Gastrocnemius medialis (tissue), 4 donors: ENCODE results near the gene WDR48. TPM values are rescaled to one million over a fixed set of nuclear protein-coding genes. Genes with fewer than 3 reads are reported as not detected.

Experiments
- ATAC-seq, 2 donors: fragments of 150-250 bp; one replicate each; pipeline ENCODE4 v1.9.1; 2016
- DNase-seq, 2 donors: peaks; one replicate each; pipeline ENCODE4 v3.0.0-alpha.2; 2019
- H3K27ac ChIP-seq, 4 donors: fragments of 200-600 bp; sonication (generic); 1 replicate in 1 of 4; 2 replicates in 3 of 4; pipeline ENCODE4 v1.5.1; 2016 to 2018; ENCODE audit warnings: mild to moderate bottlenecking in 2 of 4, moderate library complexity in 1 of 4
- H3K27me3 ChIP-seq, 3 donors: fragments of 200-600 bp; sonication (generic) in 2 of 3; 1 replicate in 1 of 3; 2 replicates in 2 of 3; pipeline versions ENCODE4 v1.5.1 to v1.6.0; 2016 to 2019; ENCODE audit warnings: mild to moderate bottlenecking in 1 of 3, moderate library complexity in 1 of 3
- H3K36me3 ChIP-seq, 2 donors: fragments of 200-600 bp; sonication (generic) in 1 of 2; one replicate each; pipeline ENCODE4 v1.5.1; 2017 to 2018
- H3K4me1 ChIP-seq, 2 donors: fragments of 200-600 bp; sonication (generic) in 1 of 2; one replicate each; pipeline ENCODE4 v1.5.1; 2016 to 2017; ENCODE audit warnings: mild to moderate bottlenecking in 2 of 2
- H3K4me3 ChIP-seq, 4 donors: fragments of 200-600 bp; sonication (generic) in 3 of 4; 1 replicate in 1 of 4; 2 replicates in 3 of 4; pipeline ENCODE4 v1.5.1; 2016 to 2019; ENCODE audit warnings: mild to moderate bottlenecking in 2 of 4
- H3K9me3 ChIP-seq, 3 donors: fragments of 200-600 bp; sonication (generic) in 2 of 3; 1 replicate in 1 of 3; 2 replicates in 2 of 3; pipeline ENCODE4 v1.5.1; 2016 to 2019
- CTCF ChIP-seq, 5 experiments: fragments of 450-650 bp in 3 of 5; fragments of 200-600 bp in 2 of 5; sonication (generic) in 2 of 5; IDR thresholded peaks in 4 of 5; conservative IDR thresholded peaks in 1 of 5; 1 replicate in 4 of 5; 2 replicates in 1 of 5; pipeline ENCODE4 v1.5.1; 2016 to 2019; ENCODE audit warnings: antibody characterized with exemption in 5 of 5, mild to moderate bottlenecking in 3 of 5, moderate library complexity in 3 of 5
- POLR2A ChIP-seq, 2 donors: fragments of 450-650 bp; IDR thresholded peaks; one replicate each; pipeline ENCODE4 v1.6.1; 2017; ENCODE audit warnings: antibody characterized with exemption in 2 of 2, mild to moderate bottlenecking in 2 of 2, moderate library complexity in 2 of 2
- in situ Hi-C, 4 donors: fragments of 200-750 bp; cut with MboI; loops; one replicate each; pipeline versions ENCODE4 v1.15.0 to v1.8.0; 2017; ENCODE audit warnings: low sequenced_read_pairs in 4 of 4
- intact Hi-C: fragments of 100-400 bp; cut with DNase I; formaldehyde crosslinking; loops from one replicate; pipeline ENCODE4 v1.15.1; 2023; ENCODE audit warnings: low total_unique reads
- total RNA-seq, 4 donors: library from RNA; depleted of rRNA; stranded (reverse); fragments of >200 nt; gene quantifications; one replicate each; pipeline versions ENCODE4 v1.1.0 to v1.2.3, GENCODE V29; 2016

WDR48 gene
- total RNA-seq, 4 donors from 2014 or later: 14.8 to 26.5 (median 19.8) TPM

DNA sequence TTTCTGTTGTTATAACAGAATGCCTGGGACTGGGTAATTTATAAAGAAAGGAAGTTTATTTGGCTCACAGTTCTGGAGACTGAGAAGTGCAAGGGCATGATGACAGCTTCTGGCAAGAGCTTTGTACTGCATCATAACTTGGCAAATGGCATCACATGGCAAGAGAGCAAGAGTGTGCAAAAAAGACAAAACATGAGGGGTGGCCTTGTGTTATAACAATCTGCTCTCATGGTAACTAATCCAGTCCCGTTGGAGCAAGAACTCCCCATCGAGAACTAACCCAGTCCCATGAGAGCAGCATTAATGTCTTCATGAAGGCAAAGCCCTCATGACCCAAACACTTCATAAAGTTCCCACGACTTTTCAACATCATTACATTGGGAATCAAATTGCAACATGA lies 23.3 kb upstream of the WDR48 start:
- in situ Hi-C loops: loop anchor here in 1 of 4 donors (25.0 kb wide), 1 partner anchor 516 kb away; no protein-coding TSS in a partner anchor
- intact Hi-C loops: no loop called here
- H3K9me3 ChIP-seq: no peaks in the 10 kb centered on the region

DNA sequence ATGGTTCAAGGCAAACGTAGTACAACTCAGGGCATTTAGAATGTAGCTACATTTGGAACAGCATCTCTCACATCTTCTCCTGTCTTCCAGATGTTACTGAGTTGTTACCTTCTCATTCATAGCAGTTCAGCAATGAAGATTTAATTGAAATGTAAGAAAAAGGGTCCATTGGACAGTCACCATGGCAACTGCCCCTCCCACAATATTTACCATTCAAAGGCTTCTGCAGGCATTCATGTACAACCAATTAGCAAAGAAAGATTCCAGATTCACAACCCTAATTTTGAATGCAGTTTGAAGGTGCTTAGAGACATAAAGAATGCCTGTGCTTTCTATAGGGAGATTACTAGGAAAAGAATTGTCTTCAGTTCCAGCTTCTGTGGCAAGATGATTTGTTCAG lies 22.3 kb upstream of the WDR48 start:
- Histone ChIP-seq H3K4me3 (no peak overlapping the region), H3K27ac (no peak overlapping the region), H3K9me3 (no peaks in the 10 kb centered on the region), H3K27me3 (no peaks in the 10 kb centered on the region), H3K36me3 (no peaks in the 10 kb centered on the region), H3K4me1 (no peaks in the 10 kb centered on the region)
- no peak for ATAC-seq
- DNase-seq: no peak
- TF ChIP-seq CTCF (IDR thresholded peaks at IDR 0.05 in 4 of 5, conservative IDR thresholded peaks at IDR 0.05 in 1 of 5) (no peak), POLR2A (IDR thresholded peaks at IDR 0.05) (no peak)
- in situ Hi-C loops: loop anchor here in 1 of 4 donors (25.0 kb wide), 1 partner anchor 517 kb away; no protein-coding TSS in a partner anchor
- intact Hi-C loops: no loop called here

More for the DNA sequence above, 23.3 kb upstream of the WDR48 start:
- no peaks in the 10 kb centered on the region for H3K36me3 ChIP-seq
- H3K27ac ChIP-seq: no peak overlapping the region
- DNase-seq (no peak), ATAC-seq (no peak)
- H3K4me3 ChIP-seq: no peak overlapping the region
- no peak for TF ChIP-seq CTCF (IDR thresholded peaks at IDR 0.05 in 4 of 5, conservative IDR thresholded peaks at IDR 0.05 in 1 of 5)
- TF ChIP-seq POLR2A (IDR thresholded peaks at IDR 0.05): no peak
- no peaks in the 10 kb centered on the region for H3K4me1 ChIP-seq
- H3K27me3 ChIP-seq: no peaks in the 10 kb centered on the region

DNA sequence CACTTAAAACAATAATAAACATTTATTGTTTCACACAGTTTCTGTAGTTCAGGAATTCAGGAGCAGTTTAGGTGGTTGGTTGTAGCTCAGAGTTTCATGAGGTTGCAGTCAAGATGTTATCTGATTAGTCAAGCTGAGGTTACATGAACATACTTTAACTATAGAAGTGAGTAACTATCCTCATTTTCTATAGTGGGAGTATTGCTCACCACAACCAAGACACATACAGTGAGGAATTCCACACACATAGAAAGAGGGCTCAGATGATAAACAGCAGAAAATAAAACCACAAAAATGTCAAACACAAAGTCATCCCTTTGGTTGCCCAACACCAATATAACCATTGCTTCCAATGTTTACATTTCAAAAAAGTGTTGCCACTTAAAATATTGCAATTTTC lies 13.7 kb upstream of the WDR48 start:
- intact Hi-C loops (no loop called here), in situ Hi-C loops (loop anchor here in 1 of 4 donors (25.0 kb wide), 1 partner anchor 526 kb away; no protein-coding TSS in a partner anchor)
- TF ChIP-seq CTCF (IDR thresholded peaks at IDR 0.05 in 4 of 5, conservative IDR thresholded peaks at IDR 0.05 in 1 of 5) (no peak), POLR2A (IDR thresholded peaks at IDR 0.05) (no peak)
- ATAC-seq: no peak
- Histone ChIP-seq H3K27me3 (no peaks in the 10 kb centered on the region), H3K9me3 (no peaks in the 10 kb centered on the region), H3K27ac (no peak overlapping the region), H3K36me3 (no peaks in the 10 kb centered on the region), H3K4me3 (no peak overlapping the region), H3K4me1 (no peaks in the 10 kb centered on the region)
- DNase-seq: no peak

GRCh38 chr3:39050029-39050428 lies 1.8 kb upstream of the WDR48 start:
- in situ Hi-C loops (no loop called here), intact Hi-C loops (loop anchor here (2.0 to 5.0 kb wide), 3 partner anchors 57 to 332 kb away; partner anchors contain the start of genes GORASP1, SLC25A38 and TTC21A)
- TF ChIP-seq POLR2A (IDR thresholded peaks at IDR 0.05) (no peak), CTCF (IDR thresholded peaks at IDR 0.05 in 4 of 5, conservative IDR thresholded peaks at IDR 0.05 in 1 of 5) (no peak)
- Histone ChIP-seq H3K4me3 (no peak overlapping the region), H3K27ac (no peak overlapping the region), H3K27me3 (no peaks in the 10 kb centered on the region), H3K9me3 (no peaks in the 10 kb centered on the region), H3K4me1 (peaks cover 17 to 19% of the 10 kb centered on the region in 2 donors), H3K36me3 (no peaks in the 10 kb centered on the region)
- DNase-seq: no peak
- no peak for ATAC-seq

GRCh38 chr3:39052583-39052982 lies 767 bp downstream of the WDR48 start:
- TF ChIP-seq POLR2A (IDR thresholded peaks at IDR 0.05): no peak
- no peak for TF ChIP-seq CTCF (IDR thresholded peaks at IDR 0.05 in 4 of 5, conservative IDR thresholded peaks at IDR 0.05 in 1 of 5)
- no peaks in the 10 kb centered on the region for H3K9me3 ChIP-seq
- H3K36me3 ChIP-seq: no peaks in the 10 kb centered on the region
- no peak for ATAC-seq
- peak overlapping the region; percentile 84 to 96 (median 94) for H3K27ac ChIP-seq
- H3K4me1 ChIP-seq: peaks cover 22 to 25% of the 10 kb centered on the region in 2 donors
- DNase-seq: no peak
- no peaks in the 10 kb centered on the region for H3K27me3 ChIP-seq
- H3K4me3 ChIP-seq: peak overlapping the region; percentile 94 to 98 (median 94)
- in situ Hi-C loops (no loop called here), intact Hi-C loops (loop anchor here (5.0 kb wide), 1 partner anchor 330 kb away; the partner anchor contains the start of gene SLC25A38)
